ENCODE data around the gene ARHGEF35. TPM values are rescaled to one million over a fixed set of nuclear protein-coding genes. Genes with fewer than 3 reads are reported as not detected.
"Not testable (repeated sequence)": the region's sequence is repeated elsewhere in the genome, so short reads cannot be mapped to it uniquely, and the experiment has no call there.

Gene ARHGEF35
- total RNA-seq, 1 donor from 2014 or later = 0.75 TPM

DNA sequence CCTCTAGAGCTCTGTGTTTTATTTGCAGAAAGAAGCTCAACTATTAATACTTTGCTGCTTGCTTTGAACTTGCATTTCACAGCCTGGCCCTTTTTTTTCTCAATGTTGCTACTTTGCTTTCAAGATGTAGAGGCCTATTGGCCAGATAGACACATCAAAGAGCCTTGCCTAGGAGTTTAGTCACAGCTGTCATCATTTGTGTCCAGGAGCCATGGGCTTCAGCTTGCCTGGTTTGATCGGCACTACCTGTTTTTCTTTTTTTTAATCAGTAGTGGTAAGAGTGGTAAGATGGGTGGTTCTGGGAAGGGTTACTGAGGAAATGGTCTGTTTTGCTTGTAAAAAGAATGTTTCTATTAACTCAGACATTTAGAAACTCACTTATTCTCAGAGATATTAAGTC lies 6.3 kb upstream of the ARHGEF35 start:
- H3K27ac ChIP-seq; H3K27me3 ChIP-seq; DNase-seq (ENCODE audit: low spot score in 2 of 2); H3K4me1 ChIP-seq; H3K4me3 ChIP-seq; intact Hi-C loops (cut with DNase I); H3K9me3 ChIP-seq; H3K36me3 ChIP-seq: not testable (repeated sequence)

- H3K27ac ChIP-seq; H3K9me3 ChIP-seq; H3K4me3 ChIP-seq; H3K4me1 ChIP-seq; H3K27me3 ChIP-seq; DNase-seq (ENCODE audit: low spot score in 2 of 2); H3K36me3 ChIP-seq; intact Hi-C loops (cut with DNase I): not testable (repeated sequence)
Observed at GRCh38 chr7:144198934-144199333, 3.3 kb upstream of the ARHGEF35 start.

- H3K27ac ChIP-seq; H3K4me1 ChIP-seq; H3K27me3 ChIP-seq; intact Hi-C loops (cut with DNase I); H3K4me3 ChIP-seq; DNase-seq (ENCODE audit: low spot score in 2 of 2); H3K36me3 ChIP-seq; H3K9me3 ChIP-seq: not testable (repeated sequence)
Observed at GRCh38 chr7:144194453-144194852, 1.2 kb downstream of the ARHGEF35 start.

DNA sequence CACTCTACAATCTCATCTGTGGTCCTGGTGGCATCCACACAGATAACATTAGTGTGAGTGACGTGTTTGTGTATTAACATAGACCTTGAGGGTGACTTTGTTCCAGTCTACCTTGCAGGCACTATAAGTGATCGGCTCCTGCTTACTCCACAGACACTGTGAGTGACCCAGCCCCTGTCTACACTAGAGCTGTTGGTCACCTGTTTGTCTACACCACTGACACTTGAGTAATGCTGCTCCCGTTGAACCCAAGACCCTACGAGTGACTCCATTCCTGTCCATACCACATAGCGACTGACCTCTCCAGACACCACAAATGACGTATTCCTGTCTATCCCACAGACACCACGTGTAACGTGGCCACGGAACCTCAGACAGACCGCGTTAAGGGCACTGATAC lies 1.9 kb downstream of the ARHGEF35 start:
- H3K4me3 ChIP-seq; DNase-seq (ENCODE audit: low spot score in 2 of 2); H3K9me3 ChIP-seq; H3K27me3 ChIP-seq; H3K4me1 ChIP-seq; H3K27ac ChIP-seq; H3K36me3 ChIP-seq; intact Hi-C loops (cut with DNase I): not testable (repeated sequence)

DNA sequence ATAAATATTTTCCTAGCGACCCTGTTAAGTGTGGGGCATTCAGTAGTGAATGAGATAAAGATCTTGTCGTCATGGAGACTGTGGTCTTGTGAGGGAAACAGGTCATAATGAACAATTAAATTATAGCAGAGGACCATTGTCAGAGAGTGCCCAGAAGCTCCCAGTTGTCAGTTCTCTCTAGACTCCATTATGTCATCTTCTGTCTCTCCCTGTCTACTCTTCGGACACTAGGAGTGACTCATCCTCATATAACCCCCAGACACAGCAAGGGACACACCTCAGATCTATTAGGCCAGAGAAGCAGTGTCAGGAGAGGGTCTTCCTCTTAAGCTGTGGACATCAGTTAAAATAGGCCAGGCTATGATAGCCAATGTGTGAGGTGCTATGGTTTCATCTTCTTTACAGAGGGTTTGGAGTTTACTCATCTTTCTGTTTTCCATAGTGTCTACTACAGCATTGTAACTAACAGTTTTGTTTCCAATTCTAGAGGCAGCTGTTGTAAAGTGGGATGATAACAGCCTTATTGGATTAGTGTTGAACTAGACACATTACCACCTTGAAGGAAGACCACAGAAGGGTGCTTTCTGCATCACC lies 7.0 kb downstream of the ARHGEF35 start:
- H3K36me3 ChIP-seq; intact Hi-C loops (cut with DNase I); H3K27me3 ChIP-seq; H3K9me3 ChIP-seq; H3K4me1 ChIP-seq; H3K4me3 ChIP-seq; DNase-seq (ENCODE audit: low spot score in 2 of 2); H3K27ac ChIP-seq: not testable (repeated sequence)

GRCh38 chr7:144187848-144188247 lies 7.8 kb downstream of the ARHGEF35 start:
- intact Hi-C loops (cut with DNase I); H3K9me3 ChIP-seq: not testable (repeated sequence)

DNA sequence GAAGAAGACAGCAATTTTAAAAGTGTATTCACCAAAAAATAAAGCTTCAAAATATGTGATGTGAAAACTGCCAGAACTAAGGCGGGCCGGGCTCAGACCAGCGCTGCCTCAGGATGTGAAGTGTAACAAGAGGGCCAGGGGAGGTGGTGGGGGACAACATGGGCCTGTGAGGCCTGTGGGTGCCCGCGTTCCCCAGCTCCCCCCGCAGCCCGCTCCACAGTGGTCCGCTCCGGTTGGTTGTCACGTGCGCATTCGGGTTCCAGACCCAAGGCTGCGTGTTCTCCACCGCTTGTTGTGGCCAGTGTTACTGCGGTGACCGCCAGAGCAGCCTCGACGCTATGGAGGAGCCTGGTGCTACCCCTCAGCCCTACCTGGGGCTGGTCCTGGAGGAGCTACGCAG lies 12.5 kb downstream of the ARHGEF35 start, which contains the start of gene CTAGE4:
Gene CTAGE4, plus strand, starts transcription at position 301 of the 400 bp plus-strand sequence. Its CDS starts 38 bp downstream, at position 339.
- intact Hi-C loops (cut with DNase I); DNase-seq (ENCODE audit: low spot score in 2 of 2); H3K4me1 ChIP-seq; H3K9me3 ChIP-seq; H3K4me3 ChIP-seq; H3K36me3 ChIP-seq; H3K27ac ChIP-seq; H3K27me3 ChIP-seq: not testable (repeated sequence)

More at GRCh38 chr7:144187848-144188247, 7.8 kb downstream of the ARHGEF35 start:
- not testable (repeated sequence) for H3K27ac ChIP-seq; H3K4me3 ChIP-seq; H3K27me3 ChIP-seq; H3K4me1 ChIP-seq; H3K36me3 ChIP-seq; DNase-seq (ENCODE audit: low spot score in 2 of 2)

GRCh38 chr7:144179165-144179479 lies 16.5 kb downstream of the ARHGEF35 start:
- H3K36me3 ChIP-seq; H3K9me3 ChIP-seq; H3K4me1 ChIP-seq; H3K27ac ChIP-seq; H3K27me3 ChIP-seq; H3K4me3 ChIP-seq; DNase-seq (ENCODE audit: low spot score in 2 of 2): not testable (repeated sequence)
- intact Hi-C loops (cut with DNase I) = loop anchor here (5.0 kb wide), 1 partner anchor 213 kb away; no protein-coding TSS in a partner anchor

- H3K4me1 ChIP-seq; H3K36me3 ChIP-seq; DNase-seq (ENCODE audit: low spot score in 2 of 2); H3K27ac ChIP-seq; H3K27me3 ChIP-seq; H3K9me3 ChIP-seq; H3K4me3 ChIP-seq: not testable (repeated sequence)
- intact Hi-C loops (cut with DNase I) = loop anchor here (5.0 kb wide), 1 partner anchor 214 kb away; no protein-coding TSS in a partner anchor
- peak in 2 of 3 experiments; percentile 31 to 44 for TF ChIP-seq CTCF (IDR thresholded peaks at IDR 0.05)
Observed at GRCh38 chr7:144178380-144179164, 17.1 kb downstream of the ARHGEF35 start.
